Activated T-helper 2 cell treated with anti-CD3 and anti-CD28 coated beads, Interferon-gamma antibody, Interleukin-2, Interleukin-4, amounts not matched to agents 10 μg/mL and 5 μg/mL and 100 μg/mL, durations not matched to agents 14 hours and 24 hours and 36 hours (primary cell): ENCODE results near the gene ACACA. TPM values are rescaled to one million over a fixed set of nuclear protein-coding genes. Genes with fewer than 3 reads are reported as not detected.

Experiments
- DNase-seq: peaks from one replicate; pipeline ENCODE4 v3.0.0; 2021; ENCODE audit warnings: low spot score
- H3K27ac Mint-ChIP-seq: one replicate; pipeline ENCODE4 v1.8.0; 2021; ENCODE audit warnings: mixed read lengths
- H3K27me3 Mint-ChIP-seq: one replicate; pipeline ENCODE4 v1.8.0; 2021; ENCODE audit warnings: low read depth, mixed read lengths
- H3K36me3 Mint-ChIP-seq: one replicate; pipeline ENCODE4 v1.8.0; 2021; ENCODE audit warnings: low read depth, mixed read lengths
- H3K4me1 Mint-ChIP-seq: one replicate; pipeline ENCODE4 v1.8.0; 2021; ENCODE audit warnings: low read depth, mixed read lengths
- H3K4me3 Mint-ChIP-seq: one replicate; pipeline ENCODE4 v1.8.0; 2021; ENCODE audit warnings: low read depth, mild to moderate bottlenecking, moderate library complexity, mixed read lengths
- H3K9me3 Mint-ChIP-seq: one replicate; pipeline ENCODE4 v1.8.0; 2021; ENCODE audit warnings: mixed read lengths
- intact Hi-C: fragments of 100-400 bp; cut with micrococcal nuclease; formaldehyde crosslinking; loops from one replicate; pipeline ENCODE4 v1.15.1; 2023
- total RNA-seq: library from RNA; stranded (reverse); gene quantifications from 2 replicates; pipeline ENCODE4 v1.2.3, GENCODE V29; 2022

Gene ACACA
- total RNA-seq, 1 donor from 2014 or later = 109 TPM

- DNase-seq = no peak
- intact Hi-C loops = no loop called here
- H3K4me3 Mint-ChIP-seq = no peak overlapping the region
- no peaks in the 10 kb centered on the region for H3K27me3 Mint-ChIP-seq
- peaks cover 48% of the 10 kb centered on the region for H3K36me3 Mint-ChIP-seq
- no peaks in the 10 kb centered on the region for H3K9me3 Mint-ChIP-seq
- no peaks in the 10 kb centered on the region for H3K4me1 Mint-ChIP-seq
- no peak overlapping the region for H3K27ac Mint-ChIP-seq
Measured at GRCh38 chr17:37117373-37118142, 289.1 kb downstream of the ACACA start.

GRCh38 chr17:37116671-37117185 is 289.9 kb downstream of the ACACA start:
- no peak for DNase-seq
- Mint-ChIP-seq H3K4me3 (no peak overlapping the region), H3K9me3 (no peaks in the 10 kb centered on the region), H3K27ac (no peak overlapping the region), H3K27me3 (no peaks in the 10 kb centered on the region), H3K4me1 (no peaks in the 10 kb centered on the region), H3K36me3 (peaks cover 48% of the 10 kb centered on the region)
- intact Hi-C loops = no loop called here

DNA sequence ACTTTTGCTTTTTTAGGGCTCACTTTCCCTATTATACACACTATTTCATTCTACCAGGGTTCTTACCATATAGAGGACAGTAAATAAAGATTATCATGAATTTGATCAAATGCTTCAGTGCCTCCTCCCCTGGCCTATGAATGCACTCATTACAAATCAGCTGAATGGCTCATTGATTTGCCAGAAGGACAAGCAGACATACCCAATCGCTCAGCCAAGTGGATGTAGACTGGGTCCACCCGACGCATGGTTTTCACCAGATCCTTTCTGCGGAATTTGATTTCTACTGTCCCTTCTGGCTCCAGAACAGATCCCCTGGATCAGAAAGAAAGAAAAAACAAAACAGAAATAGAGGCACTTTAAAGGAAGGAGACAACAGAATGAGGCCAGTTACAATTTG is 295.3 kb downstream of the ACACA start:
- Mint-ChIP-seq H3K36me3 (peaks cover 41% of the 10 kb centered on the region), H3K27me3 (no peaks in the 10 kb centered on the region), H3K9me3 (no peaks in the 10 kb centered on the region), H3K4me1 (no peaks in the 10 kb centered on the region), H3K27ac (peak overlapping the region; percentile 16), H3K4me3 (no peak overlapping the region)
- intact Hi-C loops = no loop called here
- DNase-seq = no peak

- H3K4me3 Mint-ChIP-seq = no peak overlapping the region
- H3K36me3 Mint-ChIP-seq = peaks cover 42% of the 10 kb centered on the region
- no peaks in the 10 kb centered on the region for H3K9me3 Mint-ChIP-seq
- no peak overlapping the region for H3K27ac Mint-ChIP-seq
- intact Hi-C loops = no loop called here
- no peaks in the 10 kb centered on the region for H3K4me1 Mint-ChIP-seq
- no peaks in the 10 kb centered on the region for H3K27me3 Mint-ChIP-seq
- no peak for DNase-seq
Measured at GRCh38 chr17:37110746-37111145, 295.9 kb downstream of the ACACA start.

DNA sequence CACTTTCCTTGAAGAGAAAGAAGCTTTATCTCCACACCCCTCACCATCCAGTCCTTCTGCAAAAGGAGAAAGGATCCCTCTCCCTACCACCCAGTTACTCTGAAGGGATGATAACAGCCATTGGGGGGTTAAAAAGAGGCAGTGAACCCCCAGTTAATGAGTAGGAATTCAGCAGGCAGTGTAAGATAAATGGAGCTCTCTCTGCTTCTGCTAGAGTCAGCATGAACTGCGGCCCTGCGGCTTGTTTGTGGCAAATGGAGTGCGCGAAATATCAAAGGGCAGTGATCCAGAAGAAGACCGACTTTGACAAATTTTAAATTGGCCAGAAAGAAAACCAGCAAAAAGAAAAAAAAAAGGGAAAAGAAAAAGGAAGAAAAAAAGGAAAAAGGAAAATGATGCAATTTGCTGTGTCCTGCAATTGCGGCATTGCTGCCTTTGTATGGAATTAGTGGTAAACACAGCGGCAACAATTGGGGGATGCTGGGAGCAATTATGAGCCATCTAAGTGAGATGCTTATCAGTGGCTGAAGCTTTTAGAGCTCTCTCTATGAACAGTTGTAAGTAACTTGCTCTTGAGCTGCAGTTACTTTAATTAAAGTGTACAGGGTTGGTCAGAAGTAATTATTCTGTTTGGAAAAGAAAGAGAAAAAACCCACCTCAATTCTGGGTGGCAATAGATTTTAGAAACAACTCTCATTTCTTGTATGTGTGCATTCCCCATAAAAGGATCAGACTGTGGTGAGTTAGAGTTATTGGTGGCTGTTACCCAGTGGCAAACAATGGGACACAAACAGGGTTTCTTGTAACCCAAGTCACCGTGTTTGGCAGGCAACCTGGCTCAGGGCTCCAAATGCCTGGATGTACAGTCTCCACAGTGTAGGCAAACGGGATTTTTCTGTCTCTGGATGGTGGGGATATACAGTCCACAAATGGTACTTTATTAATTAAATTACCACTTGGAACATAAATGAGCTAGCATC is 296.6 kb downstream of the ACACA start:
- no peak overlapping the region for H3K4me3 Mint-ChIP-seq
- H3K4me1 Mint-ChIP-seq = no peaks in the 10 kb centered on the region
- no peak for DNase-seq
- intact Hi-C loops = no loop called here
- peaks cover 43% of the 10 kb centered on the region for H3K36me3 Mint-ChIP-seq
- H3K27ac Mint-ChIP-seq = no peak overlapping the region
- H3K9me3 Mint-ChIP-seq = no peaks in the 10 kb centered on the region
- no peaks in the 10 kb centered on the region for H3K27me3 Mint-ChIP-seq

GRCh38 chr17:37109106-37109505 is 297.5 kb downstream of the ACACA start:
- no peaks in the 10 kb centered on the region for H3K4me1 Mint-ChIP-seq
- intact Hi-C loops = no loop called here
- H3K27ac Mint-ChIP-seq = no peak overlapping the region
- H3K4me3 Mint-ChIP-seq = no peak overlapping the region
- no peaks in the 10 kb centered on the region for H3K9me3 Mint-ChIP-seq
- H3K36me3 Mint-ChIP-seq = peaks cover 46% of the 10 kb centered on the region
- DNase-seq = no peak
- no peaks in the 10 kb centered on the region for H3K27me3 Mint-ChIP-seq

GRCh38 chr17:37107406-37108083 is 299.1 kb downstream of the ACACA start:
- Mint-ChIP-seq H3K36me3 (peaks cover 33% of the 10 kb centered on the region), H3K4me1 (no peaks in the 10 kb centered on the region), H3K27ac (no peak overlapping the region), H3K4me3 (no peak overlapping the region), H3K9me3 (no peaks in the 10 kb centered on the region), H3K27me3 (no peaks in the 10 kb centered on the region)
- DNase-seq = no peak
- intact Hi-C loops = no loop called here

- Mint-ChIP-seq H3K4me1 (no peaks in the 10 kb centered on the region), H3K27me3 (no peaks in the 10 kb centered on the region), H3K27ac (no peak overlapping the region), H3K36me3 (peaks cover 19% of the 10 kb centered on the region), H3K9me3 (no peaks in the 10 kb centered on the region), H3K4me3 (no peak overlapping the region)
- intact Hi-C loops = no loop called here
- DNase-seq = no peak
Measured at GRCh38 chr17:37106049-37106448, 300.6 kb downstream of the ACACA start.

DNA sequence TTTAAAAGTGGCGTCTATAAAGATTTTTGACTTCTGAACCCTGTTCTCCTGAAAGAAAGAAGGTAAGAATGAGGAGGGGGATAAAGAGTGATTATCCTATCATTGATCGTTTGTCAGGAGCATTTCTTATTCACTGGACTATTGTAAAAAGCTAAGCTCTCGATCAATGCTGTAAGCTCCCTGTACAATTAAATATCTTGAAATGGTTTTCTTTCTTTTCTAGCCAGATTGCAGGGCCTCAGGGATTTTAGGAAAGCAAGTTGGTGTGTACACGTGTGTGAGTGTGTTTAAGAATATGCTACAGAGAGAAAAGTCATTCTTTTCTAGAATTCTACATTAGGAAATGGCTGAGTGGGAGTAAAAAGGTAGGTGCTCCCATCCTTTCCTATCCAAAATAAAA is 303.4 kb downstream of the ACACA start:
- Mint-ChIP-seq H3K27ac (no peak overlapping the region), H3K36me3 (peaks cover 13% of the 10 kb centered on the region), H3K27me3 (no peaks in the 10 kb centered on the region), H3K9me3 (no peaks in the 10 kb centered on the region), H3K4me3 (no peak overlapping the region), H3K4me1 (no peaks in the 10 kb centered on the region)
- intact Hi-C loops = no loop called here
- no peak for DNase-seq

GRCh38 chr17:37101306-37101705 is 305.3 kb downstream of the ACACA start:
- no peak for DNase-seq
- H3K27me3 Mint-ChIP-seq = no peaks in the 10 kb centered on the region
- no peak overlapping the region for H3K4me3 Mint-ChIP-seq
- H3K27ac Mint-ChIP-seq = no peak overlapping the region
- H3K36me3 Mint-ChIP-seq = peaks cover 30% of the 10 kb centered on the region
- intact Hi-C loops = no loop called here
- H3K4me1 Mint-ChIP-seq = no peaks in the 10 kb centered on the region
- no peaks in the 10 kb centered on the region for H3K9me3 Mint-ChIP-seq

- peaks cover 36% of the 10 kb centered on the region for H3K36me3 Mint-ChIP-seq
- DNase-seq = no peak
- no peaks in the 10 kb centered on the region for H3K9me3 Mint-ChIP-seq
- no peak overlapping the region for H3K27ac Mint-ChIP-seq
- intact Hi-C loops = no loop called here
- H3K4me3 Mint-ChIP-seq = no peak overlapping the region
- no peaks in the 10 kb centered on the region for H3K27me3 Mint-ChIP-seq
- H3K4me1 Mint-ChIP-seq = no peaks in the 10 kb centered on the region
Measured at GRCh38 chr17:37100231-37100630, 306.4 kb downstream of the ACACA start.

DNA sequence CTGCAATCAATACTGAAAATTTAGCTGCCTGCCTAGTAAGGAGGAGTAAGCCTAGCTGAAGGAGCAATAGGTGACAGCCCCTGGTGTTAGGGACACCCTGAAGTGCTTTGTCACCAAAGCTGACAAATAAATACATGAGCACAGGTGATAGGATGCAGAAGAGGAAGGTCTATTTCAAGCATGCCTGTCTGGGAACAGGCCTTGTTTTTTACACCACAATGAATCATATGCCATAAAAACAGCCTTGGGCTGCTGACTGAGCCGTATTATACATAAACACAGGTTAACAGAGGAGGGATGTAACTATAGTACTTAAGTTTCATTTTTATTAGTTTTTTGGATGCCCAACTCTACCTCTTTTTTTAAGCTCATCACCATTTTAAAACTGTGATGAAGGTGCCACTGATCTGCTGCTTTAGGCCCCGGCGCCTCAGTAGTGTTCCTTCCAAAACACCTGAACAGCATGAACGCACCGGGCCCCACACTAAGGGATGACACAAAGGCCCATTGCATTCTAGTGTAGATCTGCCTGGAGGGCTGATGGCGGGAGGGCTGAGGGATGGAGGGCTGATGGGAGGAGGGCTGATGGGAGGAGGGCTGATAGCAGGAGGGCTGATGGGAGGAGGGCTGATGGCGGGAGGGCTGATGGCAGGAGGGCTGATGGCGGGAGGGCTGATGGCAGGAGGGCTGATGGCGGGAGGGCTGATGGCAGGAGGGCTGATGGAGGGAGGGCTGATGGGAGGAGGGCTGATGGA is 307.5 kb downstream of the ACACA start:
- intact Hi-C loops = no loop called here
- H3K4me1 Mint-ChIP-seq = peaks cover 11% of the 10 kb centered on the region
- peaks cover 41% of the 10 kb centered on the region for H3K36me3 Mint-ChIP-seq
- no peak overlapping the region for H3K4me3 Mint-ChIP-seq
- no peaks in the 10 kb centered on the region for H3K9me3 Mint-ChIP-seq
- no peak for DNase-seq
- H3K27ac Mint-ChIP-seq = no peak overlapping the region
- H3K27me3 Mint-ChIP-seq = no peaks in the 10 kb centered on the region
